Ovary (tissue), 9 donors: ENCODE measurements around the gene HIF1AN. TPM values are rescaled to one million over a fixed set of nuclear protein-coding genes. Genes with fewer than 3 reads are reported as not detected.
A peak's percentile ranks its signal among the peaks of the same experiment; 100 is the strongest.

Source experiments
- DNase-seq, 5 donors: peaks; one replicate each; pipeline ENCODE4 v3.0.0-alpha.2; 2019 to 2020
- H3K27ac ChIP-seq, 2 donors: fragments of 200-600 bp; one replicate each; pipeline versions ENCODE4 v1.5.1 to v1.8.0; 2019 to 2022
- H3K27me3 ChIP-seq: fragments of 200-600 bp; one replicate; pipeline ENCODE4 v1.8.0; 2022
- H3K36me3 ChIP-seq: fragments of 200-600 bp; sonication (generic); one replicate; pipeline ENCODE4 v1.5.1; 2019
- H3K4me1 ChIP-seq: one replicate; pipeline ENCODE4 v1.8.1; 2013; ENCODE audit warnings: mild to moderate bottlenecking, moderate library complexity; ENCODE audit not compliant: insufficient read depth
- H3K4me3 ChIP-seq: fragments of 200-600 bp; sonication (generic); one replicate; pipeline ENCODE4 v1.5.1; 2017
- H3K9me3 ChIP-seq, 2 donors: fragments of 200-600 bp in 1 of 2; sonication (generic) in 1 of 2; one replicate each; pipeline versions ENCODE4 v1.5.1 to v1.8.1; 2013 to 2019; ENCODE audit warnings: mild to moderate bottlenecking in 1 of 2, moderate library complexity in 1 of 2
- CTCF ChIP-seq, 3 donors: fragments of 450-650 bp in 2 of 3; fragments of 200-600 bp in 1 of 3; IDR thresholded peaks; one replicate each; pipeline versions ENCODE4 v1.5.1 to v1.8.0; 2016 to 2022; ENCODE audit warnings: antibody characterized with exemption in 3 of 3, mild to moderate bottlenecking in 1 of 3
- EP300 ChIP-seq: sonication (generic); formaldehyde crosslinking; IDR thresholded peaks from one replicate; pipeline ENCODE4 v1.6.1; 2017; ENCODE audit warnings: antibody characterized with exemption
- POLR2A ChIP-seq: fragments of 450-650 bp; IDR thresholded peaks from one replicate; pipeline ENCODE4 v1.6.1; 2017; ENCODE audit warnings: antibody characterized with exemption, mild to moderate bottlenecking, moderate library complexity
- WGBS, 3 donors: extraction: QIAGEN DNeasy Blood & Tissue Kit in 1 of 3; methylation state at CpG; one replicate each; pipeline versions ENCODE4 v1.1.5 to v1.1.7; 2013 to 2017; 5-methylcytosine and 5-hydroxymethylcytosine counted together
- intact Hi-C, 4 donors: fragments of 100-400 bp; cut with DNase I; formaldehyde crosslinking; loops; one replicate each; pipeline versions ENCODE4 v1.11.0 to v1.15.1; 2022 to 2023
- polyA plus RNA-seq, 2 donors: library from polyadenylated mRNA; stranded (reverse); fragments of 200-250 nt in 1 of 2; fragments of 350-450 nt in 1 of 2; fragmentation: Illumina TruSeq in 1 of 2; extraction: RNeasy Lipid Tissue Mini Kit (QIAGEN cat#74804) in 1 of 2; gene quantifications; one replicate each; pipeline ENCODE4 v1.2.3, GENCODE V29; 2013 to 2014
- total RNA-seq, 7 donors: library from RNA; depleted of rRNA in 2 of 7; stranded (reverse); fragments of >200 nt in 2 of 7; fragmentation: NEBNext Ultra II Directional in 3 of 7; extraction: Animal tissue kit (Norgen Biotek cat#: 25700) in 3 of 7; gene quantifications; one replicate each; pipeline versions ENCODE4 v1.1.0 to v1.2.4, GENCODE V29; 2016 to 2023
- donor health status: DM: no; HTN: no; CAD: no; lungs with moderate emphysema.
- donor health status: DM: no; HTN: no; CAD: no.
- donor health status: Bipolar disorder and iron deficiency.
- donor health status: DM: yes; HTN: yes; CAD: no.
- donor health status: DM: no; HTN: no; CAD: no.
- donor health status: DM: yes; HTN: yes; CAD: no.

HIF1AN gene
- total and polyA plus RNA-seq, 9 donors: 6.3 to 60.2 (median 40.1) TPM

GRCh38 chr10:100518761-100519241 is 16.9 kb upstream of the HIF1AN start:
- no peak for TF ChIP-seq POLR2A
- TF ChIP-seq CTCF (IDR thresholded peaks at IDR 0.05): peak in 2 of 3 donors; percentile 32 to 74

GRCh38 chr10:100519311-100520051 is 16.3 kb upstream of the HIF1AN start, which contains the start of gene SEC31B:
Gene SEC31B (minus strand): TSS chr10:100519861. CDS start chr10:100516952, 2,909 bp downstream.
- Histone ChIP-seq H3K36me3 (no peaks in the 10 kb centered on the region), H3K4me1 (peaks cover 8% of the 10 kb centered on the region), H3K9me3 (no peaks in the 10 kb centered on the region), H3K27me3 (no peaks in the 10 kb centered on the region), H3K4me3 (peak within 1 kb of the TSS; percentile 34), H3K27ac (no peak within 1 kb of the TSS)
- intact Hi-C loops: loop anchor here in 2 of 4 donors (10.0 kb wide), 2 partner anchors 185 to 215 kb away; partner anchors contain the start of gene PKD2L1 (in 1 of the 2)
- DNase-seq: peak; percentile 18 to 61 (median 29)
- TF ChIP-seq EP300 (no peak), POLR2A (no peak), CTCF (IDR thresholded peaks at IDR 0.05) (no peak)
- WGBS, 3 donors: 1 to 5% (median 3%) methylated on average over 53 to 72 of the region's 72 CpGs

More at GRCh38 chr10:100518761-100519241, 16.9 kb upstream of the HIF1AN start:
- intact Hi-C loops: loop anchor here in 1 of 4 donors (10.0 kb wide), 2 partner anchors 184 to 214 kb away; partner anchors contain the start of gene PKD2L1
- DNase-seq: peak; percentile 37 to 75 (median 56)
- Histone ChIP-seq H3K27ac (no peak overlapping the region), H3K4me1 (peaks cover 8% of the 10 kb centered on the region), H3K27me3 (no peaks in the 10 kb centered on the region), H3K9me3 (no peaks in the 10 kb centered on the region), H3K36me3 (no peaks in the 10 kb centered on the region), H3K4me3 (peak overlapping the region; percentile 34)
- 7 to 14% (median 10%) methylated on average over 7 of the region's 7 CpGs for WGBS, 3 donors

- 71 to 83% (median 81%) methylated on average over 3 of the region's 3 CpGs for WGBS, 3 donors
- H3K4me3 ChIP-seq: no peak overlapping the region
- H3K27ac ChIP-seq: no peak overlapping the region
- TF ChIP-seq EP300: no peak
- no peak for TF ChIP-seq POLR2A
- H3K9me3 ChIP-seq: no peaks in the 10 kb centered on the region
- intact Hi-C loops: loop anchor here in 1 of 4 donors (10.0 kb wide), 1 partner anchor 216 kb away; no protein-coding TSS in a partner anchor
- H3K4me1 ChIP-seq: peaks cover 8% of the 10 kb centered on the region
- DNase-seq: no peak
- H3K36me3 ChIP-seq: no peaks in the 10 kb centered on the region
- no peaks in the 10 kb centered on the region for H3K27me3 ChIP-seq
These were observed 14.9 kb upstream of the HIF1AN start for GRCh38 chr10:100520811-100521210.

- H3K4me1 ChIP-seq: peaks cover 8% of the 10 kb centered on the region
- no peak overlapping the region for H3K27ac ChIP-seq
These were observed 13.5 kb upstream of the HIF1AN start for GRCh38 chr10:100522107-100522801.

More at GRCh38 chr10:100522107-100522801, 13.5 kb upstream of the HIF1AN start:
- intact Hi-C loops: loop anchor here in 1 of 4 donors (10.0 kb wide), 1 partner anchor 217 kb away; no protein-coding TSS in a partner anchor
- no peaks in the 10 kb centered on the region for H3K36me3 ChIP-seq
- TF ChIP-seq EP300: no peak
- no peak for TF ChIP-seq POLR2A
- no peak for TF ChIP-seq CTCF (IDR thresholded peaks at IDR 0.05)
- DNase-seq: no peak
- no peak overlapping the region for H3K4me3 ChIP-seq
- 59 to 66% (median 60%) methylated on average over 5 of the region's 5 CpGs for WGBS, 3 donors
- H3K27me3 ChIP-seq: no peaks in the 10 kb centered on the region
- no peaks in the 10 kb centered on the region for H3K9me3 ChIP-seq
